Measurements from ENCODE around the gene TNIP1.

GRCh38 chr5:151004499-151004898 is 76.3 kb downstream of the TNIP1 start:
- no peak for TF ChIP-seq EZH2 (IDR thresholded peaks at IDR 0.05; ENCODE audit: borderline replicate concordance)
- no peak for TF ChIP-seq CTCF (IDR thresholded peaks at IDR 0.05; ENCODE audit: poor library complexity)
- TF ChIP-seq EZH2phosphoT487 (IDR thresholded peaks at IDR 0.05; ENCODE audit: low read depth, severe bottlenecking, unreplicated experiment) = no peak
